RCC 7860 (cell line): ENCODE results near the gene ZXDC.

Experiments used
- DNase-seq: peaks from one replicate; pipeline ENCODE4 v3.0.0-alpha.2; 2015; ENCODE audit warnings: low spot score
- FAIRE-seq: peaks from 2 replicates; lab custom pipeline; 2012; peaks lifted over from hg19 to GRCh38; lab: Jason Lieb, UNC

Gene ZXDC

GRCh38 chr3:126475413-126476114 lies at the start of gene ZXDC:
TSS of gene ZXDC (minus strand) at chr3:126475891. CDS start at chr3:126475865, 26 bp downstream.
- DNase-seq (peak; percentile 86), FAIRE-seq (no peak)

DNA sequence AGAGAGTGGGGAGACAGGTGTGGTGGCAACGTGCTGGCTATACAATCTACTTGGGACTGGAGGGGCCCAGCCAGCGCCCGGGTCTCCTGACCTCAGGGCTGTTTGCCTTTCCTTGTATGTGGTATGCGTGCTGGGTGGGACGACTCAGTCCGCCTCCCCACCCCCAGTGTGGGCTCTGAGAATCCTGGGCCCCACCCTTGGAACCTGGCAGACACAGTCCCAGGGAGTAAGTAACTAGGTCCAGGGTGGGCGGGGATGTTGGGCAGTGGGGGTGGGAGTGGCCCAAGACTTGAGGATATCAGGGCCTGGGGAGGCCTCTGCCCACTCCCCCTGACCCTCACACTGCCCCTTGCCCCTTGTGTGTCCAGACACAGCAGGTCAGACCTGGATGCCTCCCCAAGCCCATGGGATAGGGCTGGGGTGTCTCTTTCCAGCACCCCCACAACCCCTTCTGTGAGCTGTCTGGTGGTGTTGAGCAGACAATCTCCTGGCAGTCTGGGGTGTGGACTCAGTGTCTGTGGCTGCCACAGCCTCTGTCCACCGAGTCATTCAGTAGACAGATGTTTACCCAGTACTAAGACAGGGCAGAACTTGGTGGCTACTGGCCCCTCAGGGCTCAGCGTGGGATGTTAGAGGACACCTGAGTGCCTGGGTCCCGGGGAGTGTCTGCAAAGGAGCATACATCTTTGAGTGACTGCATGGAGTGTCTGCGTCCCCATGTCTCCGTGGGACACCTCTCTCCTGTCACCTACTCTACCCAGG lies 49.6 kb upstream of the ZXDC start:
- DNase-seq (no peak), FAIRE-seq (no peak)

GRCh38 chr3:126524429-126524988 lies 48.8 kb upstream of the ZXDC start:
- DNase-seq (no peak), FAIRE-seq (no peak)

DNA sequence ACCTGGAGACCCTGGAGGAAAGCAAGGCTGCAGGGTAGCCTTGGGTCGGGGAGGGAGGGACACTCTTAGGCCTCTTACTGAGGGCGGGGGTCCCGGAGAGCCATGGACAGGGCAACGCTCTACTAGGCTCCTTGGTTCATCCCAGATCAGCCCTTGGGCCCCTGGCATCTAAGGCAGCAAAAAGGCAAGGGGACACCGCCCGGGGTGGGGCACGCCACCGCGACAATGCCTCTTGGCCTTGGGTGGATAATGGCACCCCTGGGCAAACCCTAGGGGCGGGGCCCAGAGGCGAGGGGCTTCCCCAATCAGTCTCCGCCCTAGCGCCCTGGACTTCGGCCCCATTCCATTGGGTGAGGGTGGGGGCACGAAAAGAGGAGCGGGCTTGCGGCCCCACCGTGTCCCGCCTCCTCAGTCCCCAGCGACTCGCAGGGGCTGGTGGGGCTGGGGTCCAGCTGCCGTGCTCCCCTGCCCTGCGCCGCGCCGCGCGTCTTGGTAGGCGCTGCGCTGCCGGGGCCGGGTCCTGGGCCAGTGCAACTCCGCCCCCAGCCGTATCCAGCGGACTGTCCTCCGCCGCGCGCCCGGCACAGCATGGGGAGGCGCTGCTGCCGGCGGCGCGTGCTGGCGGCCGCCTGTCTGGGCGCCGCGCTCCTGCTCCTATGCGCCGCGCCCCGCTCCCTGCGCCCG lies 48.2 kb upstream of the ZXDC start, which contains the start of gene CHST13:
CHST13 (plus strand) TSS at position 411 of the 684 bp plus-strand sequence; CDS start at position 589, 178 bp downstream.
- FAIRE-seq (no peak), DNase-seq (no peak)

- FAIRE-seq = no peak
- peak; percentile 22 for DNase-seq
Observed at GRCh38 chr3:126522363-126522788, 46.7 kb upstream of the ZXDC start.

DNA sequence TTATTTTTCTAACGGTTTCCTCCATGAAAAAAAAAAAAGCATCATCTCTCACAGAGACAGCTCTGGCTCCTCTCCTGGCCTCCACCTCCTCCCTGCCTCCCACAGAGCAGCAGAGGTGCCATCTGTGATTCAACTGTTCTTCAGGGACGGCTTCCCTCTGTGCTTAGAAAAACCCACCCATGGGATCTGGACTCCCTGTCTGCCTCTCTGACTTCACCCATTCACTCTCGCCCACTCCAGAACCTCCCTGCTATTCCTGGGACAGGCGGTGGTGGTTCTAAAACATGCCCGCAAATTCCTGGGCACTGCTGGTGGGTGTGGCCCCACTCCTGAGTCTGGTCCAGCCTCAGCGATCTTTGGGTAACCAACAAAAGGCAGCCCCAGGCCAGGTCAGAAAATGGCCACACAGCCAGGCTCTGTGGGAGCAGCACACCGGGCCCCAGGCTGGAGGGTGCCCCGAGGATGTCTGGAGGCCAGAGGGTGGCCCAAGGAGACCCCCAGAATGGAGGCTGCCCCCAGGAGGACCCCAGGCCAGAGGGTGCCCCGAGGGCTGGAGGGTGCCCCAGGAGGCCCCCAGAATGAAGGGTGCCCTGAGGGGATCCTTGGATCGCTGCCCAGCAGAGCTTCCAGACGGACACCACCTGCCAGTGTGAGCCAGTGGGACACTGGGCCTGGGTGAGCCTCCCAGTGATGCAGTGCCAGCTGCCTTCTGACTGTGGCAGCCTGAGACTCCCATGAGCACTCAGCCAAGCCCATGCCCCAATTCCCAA lies 45.6 kb upstream of the ZXDC start:
- FAIRE-seq = no peak
- DNase-seq = no peak

GRCh38 chr3:126519506-126520455 lies 44.1 kb upstream of the ZXDC start:
- no peak for DNase-seq
- FAIRE-seq = no peak

DNA sequence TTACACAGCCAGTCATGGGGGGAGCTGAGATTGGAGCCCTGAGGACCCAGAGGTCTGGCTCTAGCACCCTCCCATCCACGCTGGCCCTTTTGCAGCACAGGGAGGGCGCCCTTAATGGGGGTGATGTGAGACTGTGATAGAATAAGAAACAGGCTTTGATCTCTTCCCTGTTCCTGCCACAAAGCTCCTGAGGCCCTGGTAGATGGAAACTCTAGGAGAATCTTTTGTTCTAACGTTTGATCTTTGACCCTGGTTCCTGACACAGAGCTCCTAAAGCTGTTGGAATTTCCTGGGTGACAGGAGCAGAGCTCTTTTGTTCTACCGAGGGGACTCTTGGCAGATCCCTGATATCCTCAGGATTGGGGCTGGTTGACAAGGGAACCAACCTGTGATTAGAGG lies 43.1 kb upstream of the ZXDC start:
- no peak for FAIRE-seq

DNA sequence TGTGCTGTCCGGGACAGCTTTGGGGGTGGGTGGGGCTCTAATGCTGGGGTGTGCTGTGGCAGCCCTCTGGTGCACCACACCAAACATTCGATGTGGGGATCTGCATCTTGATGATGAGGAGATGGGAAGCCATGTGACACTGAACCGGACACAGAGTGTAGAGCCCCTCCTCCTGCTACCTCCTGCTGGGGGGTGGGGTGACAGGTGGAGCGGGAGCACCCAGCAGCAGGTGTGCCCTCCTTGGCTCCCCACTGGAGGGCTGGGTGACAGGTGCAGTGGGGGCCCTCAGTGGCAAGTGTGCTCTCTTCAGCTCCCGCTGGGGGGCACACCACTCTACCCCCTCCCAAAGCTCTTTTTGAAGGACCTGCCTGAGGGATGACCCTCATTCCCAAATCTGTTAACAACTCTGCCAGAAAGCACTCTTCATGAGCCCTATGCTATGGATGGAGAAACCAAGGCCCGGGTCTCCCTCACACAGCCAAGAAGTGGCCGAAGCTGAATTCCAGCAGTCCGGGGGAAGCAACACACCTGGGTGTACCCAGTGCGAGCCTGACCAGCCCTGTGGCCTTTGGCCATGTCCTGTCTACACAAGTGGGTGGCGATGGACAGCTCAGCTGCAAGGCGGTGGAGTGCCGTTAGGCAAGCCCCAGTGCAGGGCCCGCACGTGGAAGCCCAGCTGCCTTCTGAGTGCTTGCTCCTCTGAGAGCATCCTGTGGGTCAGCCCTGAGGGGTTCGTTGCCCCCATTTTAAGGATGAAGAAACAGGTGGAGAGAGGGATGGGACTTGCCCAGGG lies 42.5 kb upstream of the ZXDC start:
- DNase-seq (no peak), FAIRE-seq (no peak)

More for the DNA sequence above, 43.1 kb upstream of the ZXDC start:
- no peak for DNase-seq

GRCh38 chr3:126517291-126517951 lies 41.7 kb upstream of the ZXDC start, which contains the start of gene UROC1:
TSS of gene UROC1 (minus strand) at chr3:126517773. CDS start at chr3:126517719, 54 bp downstream.
- FAIRE-seq = no peak
- DNase-seq = no peak

DNA sequence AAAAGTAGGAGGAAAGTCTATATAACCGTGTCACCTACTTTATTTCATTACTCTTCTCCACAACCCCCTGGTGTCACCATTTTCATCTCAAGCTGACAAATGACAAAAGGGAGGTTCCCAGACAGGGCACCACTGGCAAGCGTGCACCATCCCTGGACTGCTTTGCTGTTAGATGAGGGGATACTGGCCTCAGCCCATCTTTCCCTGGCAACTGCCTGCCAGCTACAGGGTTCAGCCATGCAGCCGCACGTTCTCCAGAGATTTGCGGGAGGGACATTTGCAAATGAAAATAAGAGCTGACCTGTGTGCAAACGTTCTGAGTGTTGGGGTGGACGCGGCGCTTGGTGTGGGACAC lies 41.2 kb upstream of the ZXDC start:
- FAIRE-seq (no peak), DNase-seq (no peak)

- FAIRE-seq (no peak), DNase-seq (no peak)
Observed at GRCh38 chr3:126516152-126516935, 40.7 kb upstream of the ZXDC start.

- FAIRE-seq = no peak
- no peak for DNase-seq
Observed at GRCh38 chr3:126515066-126515706, 39.5 kb upstream of the ZXDC start.

GRCh38 chr3:126514161-126514560 lies 38.5 kb upstream of the ZXDC start:
- DNase-seq = no peak
- no peak for FAIRE-seq

- no peak for FAIRE-seq
Observed at GRCh38 chr3:126512916-126513650, 37.4 kb upstream of the ZXDC start.

DNA sequence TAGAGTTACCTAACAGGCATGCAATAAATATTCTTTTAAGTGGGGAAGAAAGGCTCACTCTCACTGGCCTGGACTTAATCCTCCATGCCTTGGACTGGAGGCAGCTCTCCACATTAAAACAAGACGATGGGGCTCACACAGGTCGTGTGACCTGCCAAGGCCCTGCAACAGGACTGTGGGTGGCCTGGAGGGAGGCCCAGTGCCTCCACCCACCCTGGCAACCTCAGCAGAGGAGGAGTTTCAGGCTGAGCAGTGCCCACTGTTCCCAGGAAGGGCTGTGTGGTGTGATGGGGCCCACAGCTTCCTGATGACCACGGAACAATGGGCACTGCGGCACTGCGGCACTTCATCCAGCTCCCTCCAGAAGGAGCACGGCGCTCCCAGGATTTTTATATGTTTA lies 36.3 kb upstream of the ZXDC start:
- FAIRE-seq = no peak
- DNase-seq = no peak

More at GRCh38 chr3:126512916-126513650, 37.4 kb upstream of the ZXDC start:
- no peak for DNase-seq
